WTC11 (cell line): ENCODE results near the gene SLC43A3. TPM values are rescaled to one million over a fixed set of nuclear protein-coding genes. Genes with fewer than 3 reads are reported as not detected.

Experiments
- ATAC-seq: fragments of 200-7000 bp; cut with Tn5 transposase; 2 replicates; pipeline ENCODE4 v1.10.0; 2021; ENCODE audit warnings: mild to moderate bottlenecking, moderate library complexity
- CTCF ChIA-PET: fragments of 300-600 bp; sonication (Branson Sonifier 250); formaldehyde crosslinking; loops from one replicate; lab custom pipeline; 2021; ENCODE audit warnings: antibody characterized with exemption; lab: Charles Lee
- POLR2A ChIA-PET: fragments of 350-600 bp; sonication (Branson Sonifier 250); formaldehyde crosslinking; loops from one replicate; lab custom pipeline; 2021; ENCODE audit warnings: antibody characterized with exemption; lab: Charles Lee
- DNase-seq: peaks from one replicate; pipeline ENCODE4 v3.0.0; 2021; ENCODE audit warnings: low spot score
- H3K27ac Mint-ChIP-seq: 2 replicates; pipeline ENCODE4 v1.8.0; 2021; ENCODE audit warnings: mixed read lengths
- H3K27me3 Mint-ChIP-seq: 2 replicates; pipeline ENCODE4 v1.8.0; 2021; ENCODE audit warnings: low read depth, mild to moderate bottlenecking, moderate library complexity, mixed read lengths
- H3K36me3 Mint-ChIP-seq: 2 replicates; pipeline ENCODE4 v1.8.0; 2021; ENCODE audit warnings: mixed read lengths
- H3K4me1 Mint-ChIP-seq: 2 replicates; pipeline ENCODE4 v1.8.0; 2022; ENCODE audit warnings: mixed read lengths
- H3K4me3 Mint-ChIP-seq: 2 replicates; pipeline ENCODE4 v1.8.0; 2021; ENCODE audit warnings: mild to moderate bottlenecking, moderate library complexity, mixed read lengths
- H3K9me3 Mint-ChIP-seq: 2 replicates; pipeline ENCODE4 v1.8.0; 2021; ENCODE audit warnings: mixed read lengths
- CBFB ChIP-seq: sonication (generic); formaldehyde crosslinking; IDR thresholded peaks from 2 replicates; pipeline ENCODE4 v1.8.1; 2022; ENCODE audit warnings: mild to moderate bottlenecking, low read depth, missing genetic modification reagents
- CREB1 ChIP-seq: sonication (generic); formaldehyde crosslinking; IDR thresholded peaks from 2 replicates; pipeline ENCODE4 v1.8.0; 2023; ENCODE audit warnings: mild to moderate bottlenecking, missing genetic modification reagents
- ERG ChIP-seq: fragments of 250-450 bp; sonication (Bioruptor Pico); IDR thresholded peaks from 2 replicates; pipeline ENCODE4 v1.8.0; 2021; ENCODE audit warnings: mild to moderate bottlenecking
- FOXP1 ChIP-seq: sonication (generic); formaldehyde crosslinking; IDR thresholded peaks from 2 replicates; pipeline ENCODE4 v1.8.0; 2022; ENCODE audit warnings: missing genetic modification reagents, mild to moderate bottlenecking, moderate library complexity, borderline replicate concordance
- GRHL2 ChIP-seq: fragments of 250-450 bp; sonication (Bioruptor Pico); IDR thresholded peaks from 2 replicates; pipeline ENCODE4 v1.8.0; 2022; ENCODE audit warnings: mild to moderate bottlenecking, moderate library complexity; ENCODE audit not compliant: insufficient replicate concordance, severe bottlenecking
- HMGA2 ChIP-seq: fragments of 250-450 bp; sonication (Bioruptor Pico); IDR thresholded peaks from 2 replicates; pipeline ENCODE4 v1.4.0; 2021; ENCODE audit warnings: mild to moderate bottlenecking, moderate library complexity
- IRF1 ChIP-seq: sonication (generic); formaldehyde crosslinking; IDR thresholded peaks from 2 replicates; pipeline ENCODE4 v1.8.0; 2023; ENCODE audit warnings: missing genetic modification reagents
- KAT7 ChIP-seq: sonication (generic); formaldehyde crosslinking; IDR thresholded peaks from 2 replicates; pipeline ENCODE4 v1.8.1; 2023; ENCODE audit warnings: missing genetic modification reagents, mild to moderate bottlenecking, borderline replicate concordance
- MAX ChIP-seq: sonication (generic); formaldehyde crosslinking; IDR thresholded peaks from 2 replicates; pipeline ENCODE4 v1.8.0; 2022; ENCODE audit warnings: mild to moderate bottlenecking, missing genetic modification reagents
- NFE2L1 ChIP-seq: sonication (generic); formaldehyde crosslinking; IDR thresholded peaks from 2 replicates; pipeline ENCODE4 v1.8.1; 2023; ENCODE audit warnings: missing genetic modification reagents
- NFYB ChIP-seq: sonication (generic); formaldehyde crosslinking; conservative IDR thresholded peaks from 2 replicates; pipeline ENCODE4 v1.8.0; 2022; ENCODE audit warnings: low read depth, missing genetic modification reagents
- NR1H2 ChIP-seq: sonication (generic); formaldehyde crosslinking; IDR thresholded peaks from 2 replicates; pipeline ENCODE4 v1.9.0; 2021; ENCODE audit warnings: mild to moderate bottlenecking, moderate library complexity, missing genetic modification reagents
- NR2C2 ChIP-seq: sonication (generic); formaldehyde crosslinking; IDR thresholded peaks from 2 replicates; pipeline ENCODE4 v1.8.0; 2022; ENCODE audit warnings: mild to moderate bottlenecking, missing genetic modification reagents
- SOX15 ChIP-seq: fragments of 250-450 bp; sonication (Bioruptor Pico); IDR thresholded peaks from 2 replicates; pipeline ENCODE4 v1.9.0; 2021; ENCODE audit warnings: mild to moderate bottlenecking
- TCF7 ChIP-seq: sonication (generic); formaldehyde crosslinking; IDR thresholded peaks from 2 replicates; pipeline ENCODE4 v1.8.0; 2022; ENCODE audit warnings: mild to moderate bottlenecking, low read depth, missing genetic modification reagents, moderate library complexity
- TEAD1 ChIP-seq: sonication (generic); formaldehyde crosslinking; IDR thresholded peaks from 2 replicates; pipeline ENCODE4 v1.8.0; 2022; ENCODE audit warnings: mild to moderate bottlenecking, missing genetic modification reagents
- TEAD4 ChIP-seq: sonication (generic); formaldehyde crosslinking; IDR thresholded peaks from 2 replicates; pipeline ENCODE4 v1.8.0; 2022; ENCODE audit warnings: mild to moderate bottlenecking, missing genetic modification reagents
- ZNF121 ChIP-seq: sonication (generic); formaldehyde crosslinking; IDR thresholded peaks from 2 replicates; pipeline ENCODE4 v1.8.0; 2023; ENCODE audit warnings: missing genetic modification reagents
- ZNF138 ChIP-seq: sonication (generic); formaldehyde crosslinking; conservative IDR thresholded peaks from 2 replicates; pipeline ENCODE4 v1.8.1; 2022; ENCODE audit warnings: mild to moderate bottlenecking, moderate library complexity, missing genetic modification reagents
- ZNF263 ChIP-seq: sonication (generic); formaldehyde crosslinking; IDR thresholded peaks from 2 replicates; pipeline ENCODE4 v1.8.1; 2022; ENCODE audit warnings: low read depth, mild to moderate bottlenecking, moderate library complexity, missing genetic modification reagents
- ZNF317 ChIP-seq: sonication (generic); formaldehyde crosslinking; IDR thresholded peaks from 2 replicates; pipeline ENCODE4 v1.8.1; 2023; ENCODE audit warnings: low read depth, mild to moderate bottlenecking, moderate library complexity, missing genetic modification reagents, borderline replicate concordance
- total RNA-seq: library from RNA; stranded (reverse); gene quantifications from 3 replicates; pipeline ENCODE4 v1.2.3, GENCODE V29; 2021

Gene SLC43A3
- total RNA-seq, 1 experiment from 2014 or later: 22.6 TPM

GRCh38 chr11:57475191-57475590 lies 48.3 kb upstream of the SLC43A3 start (continued):
- no peak for TF ChIP-seq NR2C2
- no peak for TF ChIP-seq ERG (CRISPR knock-in tag)
- TF ChIP-seq NFE2L1 (CRISPR knock-in tag): no peak
- TF ChIP-seq ZNF317 (CRISPR knock-in tag): no peak
- TF ChIP-seq TEAD1 (CRISPR knock-in tag): no peak
- no peak for TF ChIP-seq CREB1
- TF ChIP-seq TCF7: no peak

GRCh38 chr11:57474803-57475115 lies 47.8 kb upstream of the SLC43A3 start:
- Mint-ChIP-seq H3K36me3 (peaks cover 5% of the 10 kb centered on the region), H3K4me3 (no peak overlapping the region), H3K27ac (no peak overlapping the region), H3K9me3 (no peaks in the 10 kb centered on the region), H3K4me1 (peaks cover 51% of the 10 kb centered on the region), H3K27me3 (peaks cover 49% of the 10 kb centered on the region)
- POLR2A ChIA-PET: interaction anchor here (0.7 to 1.1 kb wide), 3 partner anchors 8 to 16 kb away, joined by 3 to 5 read pairs (median 3); no protein-coding TSS in a partner anchor
- DNase-seq (no peak), ATAC-seq (peak; percentile 9; the same call in 1 of the 2 replicates)
- TF ChIP-seq NR2C2 (no peak), GRHL2 (CRISPR knock-in tag) (no peak), TEAD4 (CRISPR knock-in tag) (no peak), NR1H2 (no peak), ZNF263 (no peak), HMGA2 (CRISPR knock-in tag) (no peak), KAT7 (CRISPR knock-in tag) (no peak), TCF7 (no peak), SOX15 (CRISPR knock-in tag) (no peak), NFYB (CRISPR knock-in tag) (no peak), IRF1 (CRISPR knock-in tag) (no peak), CBFB (no peak), FOXP1 (no peak), MAX (CRISPR knock-in tag) (no peak), TEAD1 (CRISPR knock-in tag) (no peak)
- CTCF ChIA-PET: interaction anchor here (0.7 to 4.4 kb wide), 8 partner anchors 8 to 170 kb away, joined by 3 to 69 read pairs (median 5); partner anchors contain the start of gene RTN4RL2

GRCh38 chr11:57474017-57474802 lies 47.3 kb upstream of the SLC43A3 start:
- no peak for DNase-seq
- peaks cover 7% of the 10 kb centered on the region for H3K36me3 Mint-ChIP-seq
- CTCF ChIA-PET: interaction anchor here (0.7 to 4.4 kb wide), 15 partner anchors 9 to 171 kb away, joined by 3 to 69 read pairs (median 6); partner anchors contain the start of gene RTN4RL2

More at GRCh38 chr11:57474017-57474802, 47.3 kb upstream of the SLC43A3 start:
- H3K4me3 Mint-ChIP-seq: no peak overlapping the region
- ATAC-seq: peak; percentile 29
- POLR2A ChIA-PET: interaction anchor here (0.7 to 1.3 kb wide), 5 partner anchors 9 to 16 kb away, joined by 3 to 5 read pairs (median 4); no protein-coding TSS in a partner anchor
- peaks cover 45% of the 10 kb centered on the region for H3K4me1 Mint-ChIP-seq
- H3K27me3 Mint-ChIP-seq: peaks cover 46% of the 10 kb centered on the region
- H3K9me3 Mint-ChIP-seq: no peaks in the 10 kb centered on the region
- TF ChIP-seq ZNF138 (CRISPR knock-in tag) (no peak), ZNF121 (no peak), CREB1 (no peak)
- no peak overlapping the region for H3K27ac Mint-ChIP-seq
